ENCODE data around the gene AICDA. TPM values are rescaled to one million over a fixed set of nuclear protein-coding genes. Genes with fewer than 3 reads are reported as not detected.

AICDA gene
- total RNA-seq, 6 donors from 2014 or later: 0.74 to 1.3 TPM; not detected in 4

DNA sequence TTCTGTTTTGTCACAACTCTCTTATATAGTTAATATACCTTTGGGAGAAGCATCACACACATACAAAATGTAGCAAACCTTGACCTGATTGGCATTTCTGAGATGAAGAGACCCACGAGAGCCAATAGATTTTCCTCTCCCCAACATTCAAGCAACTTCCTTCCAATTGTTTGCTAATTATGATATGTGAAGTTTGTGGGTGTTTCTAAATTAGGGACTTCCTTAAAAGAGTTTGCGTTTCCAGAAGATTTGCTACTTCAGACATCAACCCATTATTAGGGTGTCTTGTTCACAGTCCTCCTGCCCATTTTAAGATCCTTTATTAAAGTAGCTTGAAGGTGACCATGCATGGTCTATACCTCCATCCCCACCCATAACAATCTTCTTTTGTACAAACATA is 9.4 kb downstream of the AICDA start:
- Histone ChIP-seq H3K9me3 (no peaks in the 10 kb centered on the region), H3K36me3 (no peaks in the 10 kb centered on the region), H3K27me3 (no peaks in the 10 kb centered on the region), H3K4me3 (no peak overlapping the region), H3K4me1 (no peaks in the 10 kb centered on the region), H3K27ac (no peak overlapping the region)
- TF ChIP-seq POLR2A (IDR thresholded peaks at IDR 0.05): no peak
- TF ChIP-seq EP300 (IDR thresholded peaks at IDR 0.05): no peak
- TF ChIP-seq, protein P1, sequence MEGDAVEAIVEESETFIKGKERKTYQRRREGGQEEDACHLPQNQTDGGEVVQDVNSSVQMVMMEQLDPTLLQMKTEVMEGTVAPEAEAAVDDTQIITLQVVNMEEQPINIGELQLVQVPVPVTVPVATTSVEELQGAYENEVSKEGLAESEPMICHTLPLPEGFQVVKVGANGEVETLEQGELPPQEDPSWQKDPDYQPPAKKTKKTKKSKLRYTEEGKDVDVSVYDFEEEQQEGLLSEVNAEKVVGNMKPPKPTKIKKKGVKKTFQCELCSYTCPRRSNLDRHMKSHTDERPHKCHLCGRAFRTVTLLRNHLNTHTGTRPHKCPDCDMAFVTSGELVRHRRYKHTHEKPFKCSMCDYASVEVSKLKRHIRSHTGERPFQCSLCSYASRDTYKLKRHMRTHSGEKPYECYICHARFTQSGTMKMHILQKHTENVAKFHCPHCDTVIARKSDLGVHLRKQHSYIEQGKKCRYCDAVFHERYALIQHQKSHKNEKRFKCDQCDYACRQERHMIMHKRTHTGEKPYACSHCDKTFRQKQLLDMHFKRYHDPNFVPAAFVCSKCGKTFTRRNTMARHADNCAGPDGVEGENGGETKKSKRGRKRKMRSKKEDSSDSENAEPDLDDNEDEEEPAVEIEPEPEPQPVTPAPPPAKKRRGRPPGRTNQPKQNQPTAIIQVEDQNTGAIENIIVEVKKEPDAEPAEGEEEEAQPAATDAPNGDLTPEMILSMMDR (IDR thresholded peaks at IDR 0.05): no peak
- TF ChIP-seq POLR2AphosphoS5 (IDR thresholded peaks at IDR 0.05): no peak
- 41 to 46% methylated on average over 2 of the region's 2 CpGs for WGBS, 2 donors
- DNase-seq (no peak), ATAC-seq (ENCODE audit: low FRiP score in 2 of 2) (no peak)

DNA sequence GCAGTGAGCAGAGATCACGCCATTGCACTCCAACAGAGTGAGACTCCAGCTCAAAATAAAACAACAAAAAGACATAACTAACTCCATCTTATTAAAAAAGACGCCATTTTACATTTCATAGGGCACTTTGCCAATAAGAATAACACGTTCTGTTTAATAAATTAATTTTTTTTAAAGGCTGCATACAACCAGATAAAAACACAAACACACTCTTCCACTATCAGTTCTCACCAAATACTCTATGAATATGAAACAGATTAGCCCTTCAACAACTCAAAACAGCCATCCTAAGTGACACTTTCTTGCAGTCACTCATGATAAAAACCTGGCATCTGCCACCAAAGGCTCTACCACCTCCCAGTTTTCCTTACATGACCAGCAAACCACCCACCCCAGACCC is 16.1 kb downstream of the AICDA start:
- Histone ChIP-seq H3K27ac (no peak overlapping the region), H3K36me3 (no peaks in the 10 kb centered on the region), H3K9me3 (no peaks in the 10 kb centered on the region), H3K4me1 (no peaks in the 10 kb centered on the region), H3K4me3 (no peak overlapping the region), H3K27me3 (no peaks in the 10 kb centered on the region)
- ATAC-seq (ENCODE audit: low FRiP score in 2 of 2): no peak
- TF ChIP-seq EP300 (IDR thresholded peaks at IDR 0.05): no peak
- no peak for TF ChIP-seq POLR2A (IDR thresholded peaks at IDR 0.05)
- no peak for TF ChIP-seq POLR2AphosphoS5 (IDR thresholded peaks at IDR 0.05)
- TF ChIP-seq, protein P1 (IDR thresholded peaks at IDR 0.05): no peak
- DNase-seq: no peak
- 74 to 78% methylated on average over 3 of the region's 3 CpGs for whole genome bisulfite sequencing, 2 donors

DNA sequence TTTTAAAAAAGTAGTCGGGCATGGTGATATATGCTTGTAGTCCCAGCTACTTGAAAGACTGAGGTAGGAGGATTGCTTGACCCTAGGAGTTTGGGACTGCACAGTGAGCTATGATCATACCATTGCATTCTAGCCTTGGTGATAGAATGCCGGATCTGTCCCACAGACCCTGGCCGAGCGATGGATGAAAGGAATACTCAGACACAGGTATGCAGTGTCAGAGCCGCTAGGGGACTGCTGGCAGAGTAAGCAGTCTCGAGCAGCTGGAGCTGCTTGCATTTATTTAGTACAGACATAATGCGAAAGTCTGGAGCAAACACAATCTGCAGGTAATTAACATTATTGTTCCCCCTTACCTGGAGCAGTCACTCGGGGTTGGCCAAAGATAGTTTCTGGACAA is 18.6 kb downstream of the AICDA start:
- no peaks in the 10 kb centered on the region for H3K9me3 ChIP-seq
- DNase-seq (no peak), ATAC-seq (ENCODE audit: low FRiP score in 2 of 2) (no peak)
- no peak for TF ChIP-seq EP300 (IDR thresholded peaks at IDR 0.05)
- TF ChIP-seq, protein P1 (IDR thresholded peaks at IDR 0.05): no peak
- no peak for TF ChIP-seq POLR2A (IDR thresholded peaks at IDR 0.05)
- no peak for TF ChIP-seq POLR2AphosphoS5 (IDR thresholded peaks at IDR 0.05)
- H3K4me3 ChIP-seq: no peak overlapping the region
- H3K36me3 ChIP-seq: no peaks in the 10 kb centered on the region
- H3K27ac ChIP-seq: no peak overlapping the region
- no peaks in the 10 kb centered on the region for H3K4me1 ChIP-seq
- WGBS, 2 donors: 80 to 89% methylated on average over 8 of the region's 8 CpGs
- no peaks in the 10 kb centered on the region for H3K27me3 ChIP-seq

DNA sequence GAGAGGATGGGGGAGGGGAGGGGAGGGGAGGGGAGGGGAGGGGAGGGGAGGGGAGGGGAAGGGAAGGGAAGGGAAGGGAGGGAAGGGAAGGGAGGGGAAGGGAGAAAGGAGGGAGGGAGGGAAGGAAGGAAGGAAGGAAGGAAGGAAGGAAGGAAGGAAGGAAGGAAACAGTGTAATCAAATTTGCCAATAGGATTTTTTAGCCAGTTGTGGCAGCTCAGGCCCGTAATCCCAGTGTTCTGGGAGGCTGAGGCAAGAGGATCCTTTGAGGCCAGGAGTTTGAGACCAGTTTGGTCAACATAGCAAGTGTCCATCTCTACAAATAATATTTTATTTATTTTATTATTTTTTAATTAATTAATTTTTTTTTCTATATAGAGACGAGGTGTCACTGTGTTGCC is 19.4 kb downstream of the AICDA start:
- no peak overlapping the region for H3K4me3 ChIP-seq
- no peak overlapping the region for H3K27ac ChIP-seq
- no peaks in the 10 kb centered on the region for H3K4me1 ChIP-seq
- WGBS, 2 donors: 79 to 89% methylated on average over 2 of the region's 2 CpGs
- no peaks in the 10 kb centered on the region for H3K9me3 ChIP-seq
- no peaks in the 10 kb centered on the region for H3K36me3 ChIP-seq
- TF ChIP-seq POLR2AphosphoS5 (IDR thresholded peaks at IDR 0.05): no peak
- TF ChIP-seq EP300 (IDR thresholded peaks at IDR 0.05): no peak
- TF ChIP-seq, protein P1 (IDR thresholded peaks at IDR 0.05): no peak
- no peak for TF ChIP-seq POLR2A (IDR thresholded peaks at IDR 0.05)
- no peaks in the 10 kb centered on the region for H3K27me3 ChIP-seq
- ATAC-seq (ENCODE audit: low FRiP score in 2 of 2) (no peak), DNase-seq (no peak)

DNA sequence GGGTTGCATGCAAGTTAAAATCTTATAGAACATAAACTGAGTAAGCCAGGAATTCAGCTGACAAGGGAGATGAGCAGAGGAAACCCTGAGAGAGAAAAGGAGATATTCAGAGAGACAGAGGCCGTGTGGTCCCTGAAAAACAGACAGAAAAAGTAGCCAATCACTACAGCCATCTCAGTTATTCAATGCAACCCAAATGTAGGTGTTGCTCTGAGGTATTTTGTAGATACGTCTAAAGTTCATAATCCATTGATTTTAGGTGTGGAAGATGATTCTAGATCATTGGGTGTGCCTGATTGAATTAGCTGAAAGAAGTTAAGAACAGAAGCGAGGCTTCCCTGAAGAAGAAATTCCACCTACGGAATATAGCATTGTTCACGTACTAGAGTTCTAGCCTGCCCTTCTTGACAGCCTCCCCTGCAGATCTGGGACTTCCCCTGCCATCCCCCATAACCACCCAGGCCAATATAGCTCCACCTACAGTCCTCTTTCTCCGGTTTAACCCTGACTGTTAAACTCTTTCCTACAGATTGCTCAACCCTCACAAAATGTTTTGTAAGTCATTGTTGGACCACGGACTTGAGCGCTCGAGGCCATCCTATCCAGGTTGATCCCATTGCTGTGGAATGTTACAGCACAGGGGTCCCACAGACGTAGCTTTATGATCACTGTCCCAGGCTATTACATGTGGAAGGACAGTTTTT is 21.7 kb downstream of the AICDA start:
- ATAC-seq (ENCODE audit: low FRiP score in 2 of 2) (no peak), DNase-seq (no peak)
- Histone ChIP-seq H3K9me3 (no peaks in the 10 kb centered on the region), H3K4me1 (no peaks in the 10 kb centered on the region), H3K27ac (no peak overlapping the region), H3K36me3 (no peaks in the 10 kb centered on the region), H3K27me3 (no peaks in the 10 kb centered on the region), H3K4me3 (no peak overlapping the region)
- TF ChIP-seq EP300 (IDR thresholded peaks at IDR 0.05): no peak
- no peak for TF ChIP-seq POLR2A (IDR thresholded peaks at IDR 0.05)
- TF ChIP-seq, protein P1 (IDR thresholded peaks at IDR 0.05): no peak
- no peak for TF ChIP-seq POLR2AphosphoS5 (IDR thresholded peaks at IDR 0.05)
- 58 to 62% methylated on average over 10 of the region's 10 CpGs for WGBS, 2 donors
